ENCODE measurements around the gene ZFHX3. TPM values are rescaled to one million over a fixed set of nuclear protein-coding genes. Genes with fewer than 3 reads are reported as not detected.

The ZFHX3 gene
- total RNA-seq, 1 experiment from 2014 or later: 1.5 TPM

DNA sequence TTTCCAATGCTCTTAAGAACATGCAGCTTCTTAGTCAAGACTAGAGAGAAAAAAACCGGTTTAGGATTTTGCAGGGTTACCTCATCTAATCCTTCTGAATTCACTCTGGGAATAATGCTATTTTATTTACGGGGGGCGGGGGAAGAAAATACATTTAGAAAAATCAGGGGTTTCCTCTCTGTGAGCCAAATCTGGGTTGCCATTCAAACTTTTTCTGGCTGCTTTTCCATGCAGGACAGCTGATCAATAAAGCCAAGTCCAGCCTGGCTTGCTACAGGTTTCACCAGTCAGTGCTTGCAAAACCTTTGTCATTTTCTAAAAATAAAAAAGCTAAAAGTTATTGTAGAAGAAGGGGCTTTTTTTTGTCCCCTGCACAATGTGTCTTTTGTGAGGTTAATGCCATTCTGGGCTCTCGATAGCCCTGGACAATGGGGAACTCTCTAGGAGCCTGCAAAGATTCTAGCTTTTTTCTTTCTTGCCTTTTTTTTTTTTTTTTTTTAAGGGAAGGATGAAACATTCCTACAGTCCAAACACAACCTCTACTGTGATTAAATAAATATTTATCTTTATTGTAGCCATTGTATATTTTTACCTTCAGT is 13.1 kb upstream of the ZFHX3 start:
- Histone ChIP-seq H3K18ac (ENCODE audit: insufficient read length, low read depth, low read length) (no peak overlapping the region), H3K14ac (ENCODE audit: insufficient read depth, low read length) (no peak overlapping the region), H3K27me3 (ENCODE audit: insufficient read depth, low read length) (peaks cover 57% of the 10 kb centered on the region), H3K56ac (ENCODE audit: insufficient read length, low read depth, low read length) (no peak overlapping the region), H3K23ac (ENCODE audit: insufficient read length, low read depth, low read length) (no peak overlapping the region), H3K4ac (ENCODE audit: low read depth, low read length) (no peak overlapping the region), H4K91ac (ENCODE audit: insufficient read length, low read depth, low read length) (no peak overlapping the region), H2BK120ac (ENCODE audit: low read depth, low read length, poor library complexity, severe bottlenecking) (no peak overlapping the region), H2BK15ac (ENCODE audit: low read depth, low read length) (no peak overlapping the region), H3K4me1 (ENCODE audit: insufficient read depth, low read length) (peaks cover 2% of the 10 kb centered on the region; the same call in 1 of the 2 replicates), H4K5ac (ENCODE audit: insufficient read length, low read depth, low read length) (no peak overlapping the region), H2AK5ac (ENCODE audit: insufficient read length, low read length) (no peak overlapping the region), H3K27ac (ENCODE audit: insufficient read length, low read depth, low read length) (no peak overlapping the region), H3K23me2 (ENCODE audit: insufficient read length, low read depth, low read length, poor library complexity, severe bottlenecking) (peaks cover 7% of the 10 kb centered on the region), H2AFZ (ENCODE audit: low read length) (no peak overlapping the region), H3K9me3 (ENCODE audit: control insufficient read depth, low read depth, low read length) (no peaks in the 10 kb centered on the region), H2BK12ac (ENCODE audit: insufficient read length, low read depth, low read length) (no peak overlapping the region), H2BK20ac (ENCODE audit: low read depth, low read length, poor library complexity, severe bottlenecking) (no peak overlapping the region), H3K4me2 (ENCODE audit: insufficient read depth, insufficient read length, low read length) (peak overlapping the region; percentile 38), H4K8ac (replicated peaks; ENCODE audit: insufficient read length, low read depth, low read length) (no peak overlapping the region), H3K79me1 (ENCODE audit: insufficient read depth, low read depth, low read length, poor library complexity, severe bottlenecking) (no peaks in the 10 kb centered on the region), H3T11ph (ENCODE audit: low read length) (no peak overlapping the region), H3K9ac (ENCODE audit: extremely low read depth, insufficient read length, low read length) (no peak overlapping the region), H3K79me2 (ENCODE audit: insufficient read depth, low read length) (no peaks in the 10 kb centered on the region), H4K20me1 (ENCODE audit: control insufficient read depth, insufficient read depth, insufficient read length) (no peaks in the 10 kb centered on the region), H2BK5ac (ENCODE audit: insufficient read length, low read length) (no peak overlapping the region)
- Mint-ChIP-seq H3K4me3 (peak overlapping the region in 1 of 2 experiments; percentile 54; a peak in 2 of 5 replicates), H3K27me3 (ENCODE audit: low read depth) (peaks cover 74% of the 10 kb centered on the region), H3K9me3 (no peaks in the 10 kb centered on the region; a peak in 1 of 5 replicates), H3K27ac (no peak overlapping the region), H3K4me1 (peaks cover 62 to 65% of the 10 kb centered on the region in 2 experiments), H3K36me3 (ENCODE audit: insufficient read depth in 1 of 3, low read depth in 3 of 3) (peaks cover 0 to 2% (median 0%) of the 10 kb centered on the region in 3 experiments; a peak in 1 of 7 replicates)
- no peak for DNase-seq
- no CpG with 5 or more reads among the region's 4 CpGs for WGBS (ENCODE audit: extremely low coverage, insufficient read length, low lambda C conversion rate)
- TF ChIP-seq, protein P1, sequence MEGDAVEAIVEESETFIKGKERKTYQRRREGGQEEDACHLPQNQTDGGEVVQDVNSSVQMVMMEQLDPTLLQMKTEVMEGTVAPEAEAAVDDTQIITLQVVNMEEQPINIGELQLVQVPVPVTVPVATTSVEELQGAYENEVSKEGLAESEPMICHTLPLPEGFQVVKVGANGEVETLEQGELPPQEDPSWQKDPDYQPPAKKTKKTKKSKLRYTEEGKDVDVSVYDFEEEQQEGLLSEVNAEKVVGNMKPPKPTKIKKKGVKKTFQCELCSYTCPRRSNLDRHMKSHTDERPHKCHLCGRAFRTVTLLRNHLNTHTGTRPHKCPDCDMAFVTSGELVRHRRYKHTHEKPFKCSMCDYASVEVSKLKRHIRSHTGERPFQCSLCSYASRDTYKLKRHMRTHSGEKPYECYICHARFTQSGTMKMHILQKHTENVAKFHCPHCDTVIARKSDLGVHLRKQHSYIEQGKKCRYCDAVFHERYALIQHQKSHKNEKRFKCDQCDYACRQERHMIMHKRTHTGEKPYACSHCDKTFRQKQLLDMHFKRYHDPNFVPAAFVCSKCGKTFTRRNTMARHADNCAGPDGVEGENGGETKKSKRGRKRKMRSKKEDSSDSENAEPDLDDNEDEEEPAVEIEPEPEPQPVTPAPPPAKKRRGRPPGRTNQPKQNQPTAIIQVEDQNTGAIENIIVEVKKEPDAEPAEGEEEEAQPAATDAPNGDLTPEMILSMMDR (conservative IDR thresholded peaks at IDR 0.05): no peak

Measured in H9 (cell line).